ENCODE measurements around the gene SERTAD1.
A peak's percentile ranks its signal among the peaks of the same experiment; 100 is the strongest.

The SERTAD1 gene

DNA sequence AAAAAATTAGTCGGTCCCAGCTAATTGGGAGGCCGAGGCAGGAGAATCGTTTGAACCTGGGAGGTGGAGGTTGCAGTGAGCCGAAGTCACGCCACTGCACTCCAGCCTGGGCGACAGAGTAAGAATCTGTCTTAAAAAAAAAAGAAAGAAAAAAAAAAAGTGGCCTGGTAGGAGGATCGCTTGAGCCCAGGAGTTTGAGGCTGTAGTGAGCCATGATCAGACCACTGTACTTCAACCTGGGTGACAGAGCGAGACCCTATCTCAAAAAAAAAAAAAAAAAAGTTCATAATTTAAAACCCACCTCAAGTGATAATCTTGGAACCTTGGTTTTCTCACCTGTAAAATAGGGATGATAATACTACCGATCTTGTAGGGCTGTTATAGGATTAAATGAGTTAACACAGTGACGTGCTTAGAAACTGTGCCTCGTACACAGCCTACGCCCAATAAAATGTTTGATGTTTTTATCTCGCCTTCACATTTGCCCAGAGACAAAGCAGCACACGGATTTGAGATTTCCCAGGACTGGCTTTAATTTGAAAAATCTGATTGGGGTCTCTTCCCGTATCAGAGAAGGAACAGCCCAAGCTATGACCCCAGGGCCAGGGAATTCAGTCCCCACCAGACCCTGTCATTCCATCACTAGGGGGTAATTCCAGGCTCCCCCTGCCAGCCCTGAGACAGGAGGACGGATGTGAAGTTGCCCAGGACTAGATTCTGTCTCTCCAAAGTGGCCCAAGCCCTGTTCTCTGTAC is 3.6 kb downstream of the SERTAD1 start:
- H3K36me3 ChIP-seq (ENCODE audit: control insufficient read depth, insufficient read depth, low read length) = peaks cover 8% of the 10 kb centered on the region
- H3K4me3 ChIP-seq (replicated peaks; ENCODE audit: low read depth, low read length) = no peak overlapping the region
- TF ChIP-seq, protein P1, sequence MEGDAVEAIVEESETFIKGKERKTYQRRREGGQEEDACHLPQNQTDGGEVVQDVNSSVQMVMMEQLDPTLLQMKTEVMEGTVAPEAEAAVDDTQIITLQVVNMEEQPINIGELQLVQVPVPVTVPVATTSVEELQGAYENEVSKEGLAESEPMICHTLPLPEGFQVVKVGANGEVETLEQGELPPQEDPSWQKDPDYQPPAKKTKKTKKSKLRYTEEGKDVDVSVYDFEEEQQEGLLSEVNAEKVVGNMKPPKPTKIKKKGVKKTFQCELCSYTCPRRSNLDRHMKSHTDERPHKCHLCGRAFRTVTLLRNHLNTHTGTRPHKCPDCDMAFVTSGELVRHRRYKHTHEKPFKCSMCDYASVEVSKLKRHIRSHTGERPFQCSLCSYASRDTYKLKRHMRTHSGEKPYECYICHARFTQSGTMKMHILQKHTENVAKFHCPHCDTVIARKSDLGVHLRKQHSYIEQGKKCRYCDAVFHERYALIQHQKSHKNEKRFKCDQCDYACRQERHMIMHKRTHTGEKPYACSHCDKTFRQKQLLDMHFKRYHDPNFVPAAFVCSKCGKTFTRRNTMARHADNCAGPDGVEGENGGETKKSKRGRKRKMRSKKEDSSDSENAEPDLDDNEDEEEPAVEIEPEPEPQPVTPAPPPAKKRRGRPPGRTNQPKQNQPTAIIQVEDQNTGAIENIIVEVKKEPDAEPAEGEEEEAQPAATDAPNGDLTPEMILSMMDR (IDR thresholded peaks at IDR 0.05; ENCODE audit: insufficient read depth, low read length, poor library complexity, severe bottlenecking) = no peak
- H3K27me3 ChIP-seq (replicated peaks; ENCODE audit: control insufficient read depth, insufficient read depth, low read length) = no peaks in the 10 kb centered on the region
- no peak for DNase-seq (ENCODE audit: extremely low read depth, insufficient read length)

DNA sequence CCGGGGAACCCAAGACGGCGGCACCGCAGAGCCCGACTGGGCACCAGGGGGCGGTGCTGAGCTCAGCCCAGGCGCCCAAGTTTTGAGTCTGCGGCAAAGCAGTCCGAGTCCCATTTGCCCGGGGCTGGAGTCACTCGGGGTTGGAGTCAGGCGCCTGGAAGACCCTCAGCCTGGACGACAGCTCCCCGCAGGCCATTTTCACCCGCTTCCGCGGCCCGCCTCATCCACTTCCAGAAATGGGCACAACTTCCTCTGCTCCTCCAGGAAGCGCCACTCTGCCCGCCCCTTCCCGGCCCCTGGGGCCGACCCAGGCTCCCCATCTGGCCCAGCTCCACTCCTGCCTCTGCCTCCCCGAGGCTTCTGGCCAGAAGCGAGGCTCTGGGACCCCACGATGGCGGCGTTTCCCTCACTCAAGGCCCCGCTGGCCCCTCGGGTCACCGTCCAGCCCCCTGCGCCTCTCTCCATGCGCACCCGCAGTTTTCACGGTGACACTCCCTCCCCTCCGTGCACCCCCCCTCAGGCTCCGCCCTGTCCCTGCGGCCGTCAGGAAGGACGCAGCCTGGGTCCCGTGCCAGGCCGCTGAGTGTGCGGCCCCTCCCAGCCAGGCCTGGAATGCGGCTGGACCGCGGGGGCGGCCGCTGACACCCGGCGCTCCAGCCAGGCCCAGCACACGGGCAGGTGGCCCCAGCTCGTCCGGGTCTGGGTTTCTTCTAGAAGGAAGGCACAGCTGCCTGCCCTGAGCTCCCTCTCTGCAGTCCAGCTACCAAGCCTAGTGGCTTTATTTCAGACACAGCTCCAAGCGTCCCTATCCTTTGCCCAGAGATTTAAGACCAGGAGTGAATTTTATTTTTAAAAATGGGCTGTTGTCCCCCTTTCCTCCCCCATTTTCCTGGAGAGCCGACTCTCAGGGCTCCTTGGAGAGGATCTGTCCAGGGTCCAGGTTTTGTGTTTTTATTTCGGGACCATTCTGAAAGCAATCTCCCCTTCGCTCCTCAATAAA is 4.7 kb downstream of the SERTAD1 start:
- TF ChIP-seq, protein P1 (IDR thresholded peaks at IDR 0.05; ENCODE audit: insufficient read depth, low read length, poor library complexity, severe bottlenecking) = peak; percentile 98
- H3K4me3 ChIP-seq (replicated peaks; ENCODE audit: low read depth, low read length) = peak overlapping the region; percentile 77
- no peaks in the 10 kb centered on the region for H3K27me3 ChIP-seq (replicated peaks; ENCODE audit: control insufficient read depth, insufficient read depth, low read length)
- H3K36me3 ChIP-seq (ENCODE audit: control insufficient read depth, insufficient read depth, low read length) = peaks cover 8% of the 10 kb centered on the region
- peak; percentile 88 for DNase-seq (ENCODE audit: extremely low read depth, insufficient read length)

DNA sequence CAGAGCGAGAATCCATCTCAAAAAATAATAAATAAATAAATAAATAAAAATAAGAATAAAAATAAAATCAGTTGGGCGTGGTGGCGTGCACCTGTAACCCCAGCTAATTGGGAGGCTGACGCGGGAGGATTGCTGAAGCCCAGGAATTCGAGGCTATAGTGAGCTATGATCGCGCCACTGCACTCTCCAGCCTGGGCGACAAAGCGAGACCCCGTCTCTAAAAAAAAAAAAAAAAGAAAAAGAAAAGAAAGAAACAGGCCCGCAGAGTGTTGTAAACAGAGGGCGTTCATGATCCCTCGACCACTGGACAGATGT is 5.4 kb downstream of the SERTAD1 start:
- Histone ChIP-seq H3K36me3 (ENCODE audit: control insufficient read depth, insufficient read depth, low read length) (peaks cover 8% of the 10 kb centered on the region), H3K27me3 (replicated peaks; ENCODE audit: control insufficient read depth, insufficient read depth, low read length) (no peaks in the 10 kb centered on the region), H3K4me3 (replicated peaks; ENCODE audit: low read depth, low read length) (peak overlapping the region; percentile 77)
- no peak for DNase-seq (ENCODE audit: extremely low read depth, insufficient read length)
- TF ChIP-seq, protein P1 (IDR thresholded peaks at IDR 0.05; ENCODE audit: insufficient read depth, low read length, poor library complexity, severe bottlenecking) = no peak

DNA sequence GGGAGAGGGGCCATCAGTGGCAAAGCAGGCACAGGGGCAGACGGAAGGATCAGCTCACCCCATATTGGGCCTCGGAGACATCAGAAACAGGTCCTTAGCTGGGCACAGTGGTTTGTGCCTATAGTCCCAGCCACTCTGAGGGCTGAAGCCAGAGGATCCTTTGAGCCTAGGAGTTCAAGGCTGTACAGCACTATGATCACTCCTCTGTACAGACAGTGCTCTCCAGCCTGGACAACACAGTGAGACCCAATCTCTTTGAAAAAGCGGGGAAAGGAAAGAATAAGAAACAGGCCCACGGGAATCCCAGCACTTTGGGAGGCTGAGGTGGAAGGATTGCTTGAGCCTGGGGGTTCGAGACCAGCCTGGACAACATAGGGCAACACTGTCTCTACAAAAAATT is 6.0 kb downstream of the SERTAD1 start:
- Histone ChIP-seq H3K36me3 (ENCODE audit: control insufficient read depth, insufficient read depth, low read length) (peaks cover 8% of the 10 kb centered on the region), H3K27me3 (replicated peaks; ENCODE audit: control insufficient read depth, insufficient read depth, low read length) (no peaks in the 10 kb centered on the region), H3K4me3 (replicated peaks; ENCODE audit: low read depth, low read length) (no peak overlapping the region)
- DNase-seq (ENCODE audit: extremely low read depth, insufficient read length) = no peak
- TF ChIP-seq, protein P1 (IDR thresholded peaks at IDR 0.05; ENCODE audit: insufficient read depth, low read length, poor library complexity, severe bottlenecking) = no peak

DNA sequence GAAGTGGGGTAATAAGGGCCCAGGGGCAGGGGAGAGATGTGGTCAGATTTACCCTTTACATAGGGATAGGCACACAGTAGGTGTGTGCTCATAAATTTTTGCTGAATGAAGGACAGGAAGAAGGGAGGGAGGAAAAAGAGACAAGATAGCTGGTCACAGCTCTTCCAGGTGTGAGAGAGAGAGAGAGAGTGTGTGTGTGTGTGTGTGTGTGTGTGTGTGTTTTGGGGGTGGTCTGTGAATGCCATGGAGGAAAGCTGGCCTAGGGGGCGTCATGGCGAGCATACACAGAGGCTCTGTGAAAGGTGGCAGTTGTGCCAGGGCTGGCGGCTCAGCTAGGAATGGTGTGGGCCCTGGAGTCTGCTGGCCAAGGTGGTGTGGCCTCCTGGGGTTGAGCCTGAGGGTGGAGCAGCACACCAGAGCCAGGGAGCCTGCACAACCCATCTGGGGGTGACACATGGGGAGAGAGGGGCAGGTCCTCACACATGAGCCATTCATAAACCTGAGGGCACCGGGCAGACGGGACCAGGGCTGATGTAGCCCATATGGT is 6.7 kb downstream of the SERTAD1 start:
- no peak overlapping the region for H3K4me3 ChIP-seq (replicated peaks; ENCODE audit: low read depth, low read length)
- DNase-seq (ENCODE audit: extremely low read depth, insufficient read length) = no peak
- H3K36me3 ChIP-seq (ENCODE audit: control insufficient read depth, insufficient read depth, low read length) = peaks cover 8% of the 10 kb centered on the region
- no peaks in the 10 kb centered on the region for H3K27me3 ChIP-seq (replicated peaks; ENCODE audit: control insufficient read depth, insufficient read depth, low read length)
- TF ChIP-seq, protein P1 (IDR thresholded peaks at IDR 0.05; ENCODE audit: insufficient read depth, low read length, poor library complexity, severe bottlenecking) = no peak
